HG03108 (cell line): ENCODE data around the gene CUL2.
"Not testable (repeated sequence)": the region's sequence is repeated elsewhere in the genome, so short reads cannot be mapped to it uniquely, and the experiment has no call there.

ENCODE experiments used
- ATAC-seq: cut with Tn5 transposase; IDR thresholded peaks from one replicate; pipeline ENCODE4 v1.9.1; 2021; ENCODE audit warnings: moderate library complexity; ENCODE audit not compliant: unreplicated experiment

The CUL2 gene

GRCh38 chr10:34981844-34982243 is 108.3 kb downstream of the CUL2 start:
- no peak for ATAC-seq

- ATAC-seq: no peak
Observed at GRCh38 chr10:34979938-34980337, 110.2 kb downstream of the CUL2 start.

GRCh38 chr10:34978080-34978479 is 112.1 kb downstream of the CUL2 start:
- ATAC-seq: no peak

- not testable (repeated sequence) for ATAC-seq
Observed at GRCh38 chr10:34976380-34976910, 113.7 kb downstream of the CUL2 start.

GRCh38 chr10:34974364-34975065 is 115.6 kb downstream of the CUL2 start:
- ATAC-seq: not testable (repeated sequence)

GRCh38 chr10:34973757-34974156 is 116.4 kb downstream of the CUL2 start:
- ATAC-seq: not testable (repeated sequence)

GRCh38 chr10:34973121-34973520 is 117.0 kb downstream of the CUL2 start:
- ATAC-seq: not testable (repeated sequence)

GRCh38 chr10:34972591-34972990 is 117.5 kb downstream of the CUL2 start:
- ATAC-seq: not testable (repeated sequence)

GRCh38 chr10:34971606-34972334 is 118.4 kb downstream of the CUL2 start:
- not testable (repeated sequence) for ATAC-seq

GRCh38 chr10:34969171-34969570 is 121.0 kb downstream of the CUL2 start:
- no peak for ATAC-seq

GRCh38 chr10:34967335-34967880 is 122.7 kb downstream of the CUL2 start:
- ATAC-seq: no peak

- ATAC-seq: no peak
Observed at GRCh38 chr10:34966451-34966850, 123.7 kb downstream of the CUL2 start.

- no peak for ATAC-seq
Observed at GRCh38 chr10:34966040-34966439, 124.1 kb downstream of the CUL2 start.

- ATAC-seq: no peak
Observed at GRCh38 chr10:34964166-34964800, 125.9 kb downstream of the CUL2 start.

GRCh38 chr10:34962866-34963265 is 127.3 kb downstream of the CUL2 start:
- ATAC-seq: no peak

- no peak for ATAC-seq
Observed at GRCh38 chr10:34960983-34961382, 129.2 kb downstream of the CUL2 start.

GRCh38 chr10:34959786-34960185 is 130.4 kb downstream of the CUL2 start:
- no peak for ATAC-seq

- ATAC-seq: no peak
Observed at GRCh38 chr10:34959321-34959720, 130.8 kb downstream of the CUL2 start.
